SK-N-SH (cell line): ENCODE data around the gene SMIM10L2A.

ENCODE experiments used
- CHD2 ChIP-seq: fragments of 150-350 bp; IDR thresholded peaks from 2 replicates; pipeline ENCODE4 v1.6.1; 2018; ENCODE audit warnings: low read length; ENCODE audit not compliant: partially characterized antibody
- ELF1 ChIP-seq: IDR thresholded peaks from 2 replicates; pipeline ENCODE4 v1.4.0; 2012
- FOXM1 ChIP-seq: IDR thresholded peaks from 2 replicates; pipeline ENCODE4 v1.4.0; 2012; ENCODE audit warnings: low read depth, mild to moderate bottlenecking
- POLR2AphosphoS5 ChIP-seq: IDR thresholded peaks from 2 replicates; pipeline ENCODE4 v1.6.1; 2012; ENCODE audit warnings: low read depth, low read length
- RFX5 ChIP-seq: IDR thresholded peaks from 2 replicates; pipeline ENCODE4 v1.6.1; 2012; ENCODE audit warnings: mild to moderate bottlenecking, improper control_type of control experiment, low read length
- TAF1 ChIP-seq: IDR thresholded peaks from 2 replicates; pipeline ENCODE4 v1.6.1; 2012; ENCODE audit warnings: low read depth, mild to moderate bottlenecking, low read length, moderate library complexity, borderline replicate concordance
- TF ChIP-seq, protein P1 (sequence below): IDR thresholded peaks from 2 replicates; pipeline ENCODE4 v1.4.0; 2012; ENCODE audit warnings: low read depth
- TF ChIP-seq, protein P2 (sequence below): fragments of 200-600 bp; sonication (generic); IDR thresholded peaks from 2 replicates; pipeline ENCODE4 v1.6.1; 2017; ENCODE audit warnings: antibody characterized with exemption, mild to moderate bottlenecking, moderate library complexity
- TF ChIP-seq, protein P3 (sequence below): IDR thresholded peaks from 2 replicates; pipeline ENCODE4 v1.6.1; 2012; ENCODE audit warnings: mild to moderate bottlenecking, low read depth, low read length, moderate library complexity
- TF ChIP-seq, protein P4 (sequence below): IDR thresholded peaks from 2 replicates; pipeline ENCODE4 v1.4.0; 2012; ENCODE audit warnings: low read depth, borderline replicate concordance

DNA sequence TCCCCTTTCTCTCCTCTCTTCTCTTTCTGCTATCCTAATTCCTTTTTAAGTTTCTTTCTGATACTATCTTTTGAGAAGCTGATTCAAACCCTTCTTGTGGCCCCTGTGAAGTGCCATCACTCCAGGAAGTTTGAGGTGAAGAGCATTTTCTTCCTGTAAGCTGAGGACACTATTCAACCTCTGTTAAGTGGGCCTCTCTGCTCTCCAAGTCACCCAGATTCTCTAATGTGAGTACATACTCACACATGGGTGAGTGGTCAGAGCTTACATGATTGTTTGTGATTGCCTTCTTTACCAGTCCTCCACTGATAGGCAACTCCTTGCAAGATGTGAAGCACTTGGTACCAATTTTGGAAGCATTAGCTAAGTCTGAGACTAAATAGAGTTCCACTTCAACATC lies 18.4 kb upstream of the SMIM10L2A start:
- TF ChIP-seq, protein P1, sequence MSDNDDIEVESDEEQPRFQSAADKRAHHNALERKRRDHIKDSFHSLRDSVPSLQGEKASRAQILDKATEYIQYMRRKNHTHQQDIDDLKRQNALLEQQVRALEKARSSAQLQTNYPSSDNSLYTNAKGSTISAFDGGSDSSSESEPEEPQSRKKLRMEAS: no peak
- TF ChIP-seq CHD2: no peak
- TF ChIP-seq, protein P2, sequence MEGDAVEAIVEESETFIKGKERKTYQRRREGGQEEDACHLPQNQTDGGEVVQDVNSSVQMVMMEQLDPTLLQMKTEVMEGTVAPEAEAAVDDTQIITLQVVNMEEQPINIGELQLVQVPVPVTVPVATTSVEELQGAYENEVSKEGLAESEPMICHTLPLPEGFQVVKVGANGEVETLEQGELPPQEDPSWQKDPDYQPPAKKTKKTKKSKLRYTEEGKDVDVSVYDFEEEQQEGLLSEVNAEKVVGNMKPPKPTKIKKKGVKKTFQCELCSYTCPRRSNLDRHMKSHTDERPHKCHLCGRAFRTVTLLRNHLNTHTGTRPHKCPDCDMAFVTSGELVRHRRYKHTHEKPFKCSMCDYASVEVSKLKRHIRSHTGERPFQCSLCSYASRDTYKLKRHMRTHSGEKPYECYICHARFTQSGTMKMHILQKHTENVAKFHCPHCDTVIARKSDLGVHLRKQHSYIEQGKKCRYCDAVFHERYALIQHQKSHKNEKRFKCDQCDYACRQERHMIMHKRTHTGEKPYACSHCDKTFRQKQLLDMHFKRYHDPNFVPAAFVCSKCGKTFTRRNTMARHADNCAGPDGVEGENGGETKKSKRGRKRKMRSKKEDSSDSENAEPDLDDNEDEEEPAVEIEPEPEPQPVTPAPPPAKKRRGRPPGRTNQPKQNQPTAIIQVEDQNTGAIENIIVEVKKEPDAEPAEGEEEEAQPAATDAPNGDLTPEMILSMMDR: no peak
- TF ChIP-seq RFX5: no peak
- TF ChIP-seq, protein P3, sequence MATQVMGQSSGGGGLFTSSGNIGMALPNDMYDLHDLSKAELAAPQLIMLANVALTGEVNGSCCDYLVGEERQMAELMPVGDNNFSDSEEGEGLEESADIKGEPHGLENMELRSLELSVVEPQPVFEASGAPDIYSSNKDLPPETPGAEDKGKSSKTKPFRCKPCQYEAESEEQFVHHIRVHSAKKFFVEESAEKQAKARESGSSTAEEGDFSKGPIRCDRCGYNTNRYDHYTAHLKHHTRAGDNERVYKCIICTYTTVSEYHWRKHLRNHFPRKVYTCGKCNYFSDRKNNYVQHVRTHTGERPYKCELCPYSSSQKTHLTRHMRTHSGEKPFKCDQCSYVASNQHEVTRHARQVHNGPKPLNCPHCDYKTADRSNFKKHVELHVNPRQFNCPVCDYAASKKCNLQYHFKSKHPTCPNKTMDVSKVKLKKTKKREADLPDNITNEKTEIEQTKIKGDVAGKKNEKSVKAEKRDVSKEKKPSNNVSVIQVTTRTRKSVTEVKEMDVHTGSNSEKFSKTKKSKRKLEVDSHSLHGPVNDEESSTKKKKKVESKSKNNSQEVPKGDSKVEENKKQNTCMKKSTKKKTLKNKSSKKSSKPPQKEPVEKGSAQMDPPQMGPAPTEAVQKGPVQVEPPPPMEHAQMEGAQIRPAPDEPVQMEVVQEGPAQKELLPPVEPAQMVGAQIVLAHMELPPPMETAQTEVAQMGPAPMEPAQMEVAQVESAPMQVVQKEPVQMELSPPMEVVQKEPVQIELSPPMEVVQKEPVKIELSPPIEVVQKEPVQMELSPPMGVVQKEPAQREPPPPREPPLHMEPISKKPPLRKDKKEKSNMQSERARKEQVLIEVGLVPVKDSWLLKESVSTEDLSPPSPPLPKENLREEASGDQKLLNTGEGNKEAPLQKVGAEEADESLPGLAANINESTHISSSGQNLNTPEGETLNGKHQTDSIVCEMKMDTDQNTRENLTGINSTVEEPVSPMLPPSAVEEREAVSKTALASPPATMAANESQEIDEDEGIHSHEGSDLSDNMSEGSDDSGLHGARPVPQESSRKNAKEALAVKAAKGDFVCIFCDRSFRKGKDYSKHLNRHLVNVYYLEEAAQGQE: no peak
- no peak for TF ChIP-seq POLR2AphosphoS5
- no peak for TF ChIP-seq ELF1
- TF ChIP-seq, protein P4, sequence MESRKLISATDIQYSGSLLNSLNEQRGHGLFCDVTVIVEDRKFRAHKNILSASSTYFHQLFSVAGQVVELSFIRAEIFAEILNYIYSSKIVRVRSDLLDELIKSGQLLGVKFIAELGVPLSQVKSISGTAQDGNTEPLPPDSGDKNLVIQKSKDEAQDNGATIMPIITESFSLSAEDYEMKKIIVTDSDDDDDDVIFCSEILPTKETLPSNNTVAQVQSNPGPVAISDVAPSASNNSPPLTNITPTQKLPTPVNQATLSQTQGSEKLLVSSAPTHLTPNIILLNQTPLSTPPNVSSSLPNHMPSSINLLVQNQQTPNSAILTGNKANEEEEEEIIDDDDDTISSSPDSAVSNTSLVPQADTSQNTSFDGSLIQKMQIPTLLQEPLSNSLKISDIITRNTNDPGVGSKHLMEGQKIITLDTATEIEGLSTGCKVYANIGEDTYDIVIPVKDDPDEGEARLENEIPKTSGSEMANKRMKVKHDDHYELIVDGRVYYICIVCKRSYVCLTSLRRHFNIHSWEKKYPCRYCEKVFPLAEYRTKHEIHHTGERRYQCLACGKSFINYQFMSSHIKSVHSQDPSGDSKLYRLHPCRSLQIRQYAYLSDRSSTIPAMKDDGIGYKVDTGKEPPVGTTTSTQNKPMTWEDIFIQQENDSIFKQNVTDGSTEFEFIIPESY: no peak
- TF ChIP-seq TAF1: no peak
- no peak for TF ChIP-seq FOXM1
